DND-41 (cell line): ENCODE data around the gene ZIC5.

Experiments used
- CTCF ChIP-seq: IDR thresholded peaks from 2 replicates; pipeline ENCODE4 v1.5.1; 2012; ENCODE audit warnings: borderline replicate concordance, low read length, moderate library complexity, mild to moderate bottlenecking; ENCODE audit not compliant: poor library complexity, severe bottlenecking; ENCODE audit errors: extremely low read depth
- EZH2 ChIP-seq: IDR thresholded peaks from 3 replicates; pipeline ENCODE4 v1.6.1; 2012; ENCODE audit warnings: borderline replicate concordance, low read depth, mild to moderate bottlenecking, moderate library complexity, low read length, inconsistent platforms; ENCODE audit not compliant: severe bottlenecking

GRCh38 chr13:100019780-100020356 is 48.3 kb upstream of the ZIC5 start:
- TF ChIP-seq CTCF (no peak), EZH2 (no peak)
